Suprapubic skin (tissue), 4 donors: Measurements from ENCODE around the gene DRC7. TPM values are rescaled to one million over a fixed set of nuclear protein-coding genes. Genes with fewer than 3 reads are reported as not detected.
"Not testable (repeated sequence)": the region's sequence is repeated elsewhere in the genome, so short reads cannot be mapped to it uniquely, and the experiment has no call there.

Experiments
- DNase-seq, 2 donors: peaks; one replicate each; pipeline ENCODE4 v3.0.0-alpha.2; 2019; ENCODE audit warnings: low spot score in 2 of 2
- H3K27ac ChIP-seq: fragments of 200-600 bp; sonication (generic); one replicate; pipeline ENCODE4 v1.5.1; 2019
- H3K27me3 ChIP-seq: fragments of 200-600 bp; sonication (generic); one replicate; pipeline ENCODE4 v1.5.1; 2019
- H3K36me3 ChIP-seq: fragments of 200-600 bp; sonication (generic); one replicate; pipeline ENCODE4 v1.5.1; 2019
- H3K4me1 ChIP-seq: fragments of 200-600 bp; sonication (generic); one replicate; pipeline ENCODE4 v1.5.1; 2019
- H3K4me3 ChIP-seq: fragments of 200-600 bp; sonication (generic); one replicate; pipeline ENCODE4 v1.5.1; 2019; ENCODE audit warnings: mild to moderate bottlenecking
- H3K9me3 ChIP-seq: fragments of 200-600 bp; sonication (generic); one replicate; pipeline ENCODE4 v1.5.1; 2019
- EP300 ChIP-seq: sonication (generic); formaldehyde crosslinking; IDR thresholded peaks from one replicate; pipeline ENCODE4 v1.6.1; 2017; ENCODE audit warnings: antibody characterized with exemption
- POLR2A ChIP-seq, 2 donors: fragments of 450-650 bp; IDR thresholded peaks; one replicate each; pipeline ENCODE4 v1.6.1; 2017; ENCODE audit warnings: antibody characterized with exemption in 2 of 2, mild to moderate bottlenecking in 2 of 2, moderate library complexity in 2 of 2
- POLR2AphosphoS5 ChIP-seq, 3 donors: sonication (generic); formaldehyde crosslinking; IDR thresholded peaks; one replicate each; pipeline ENCODE4 v1.6.1; 2017; ENCODE audit warnings: antibody characterized with exemption in 3 of 3
- WGBS: methylation state at CpG from one replicate; pipeline ENCODE4 v1.1.5; 2018; 5-methylcytosine and 5-hydroxymethylcytosine counted together
- total RNA-seq, 4 donors: library from RNA; depleted of rRNA; stranded (reverse); fragments of >200 nt; gene quantifications; one replicate each; pipeline ENCODE4 v1.1.0, GENCODE V29; 2016
- TF ChIP-seq, protein P1 (sequence below), 2 donors: fragments of 200-600 bp in 1 of 2; fragments of 450-650 bp in 1 of 2; sonication (generic) in 1 of 2; IDR thresholded peaks; one replicate each; pipeline ENCODE4 v1.5.1; 2016 to 2019; ENCODE audit warnings: antibody characterized with exemption in 2 of 2, mild to moderate bottlenecking in 1 of 2, moderate library complexity in 1 of 2

Gene DRC7
- total RNA-seq, 4 donors from 2014 or later, result not detected

GRCh38 chr16:57743458-57743857, 48.9 kb downstream of the DRC7 start:
- peaks cover 25% of the 10 kb centered on the region for H3K36me3 ChIP-seq
- DNase-seq, result no peak
- WGBS, result 87% methylated on average over 8 of the region's 10 CpGs
- TF ChIP-seq, protein P1, sequence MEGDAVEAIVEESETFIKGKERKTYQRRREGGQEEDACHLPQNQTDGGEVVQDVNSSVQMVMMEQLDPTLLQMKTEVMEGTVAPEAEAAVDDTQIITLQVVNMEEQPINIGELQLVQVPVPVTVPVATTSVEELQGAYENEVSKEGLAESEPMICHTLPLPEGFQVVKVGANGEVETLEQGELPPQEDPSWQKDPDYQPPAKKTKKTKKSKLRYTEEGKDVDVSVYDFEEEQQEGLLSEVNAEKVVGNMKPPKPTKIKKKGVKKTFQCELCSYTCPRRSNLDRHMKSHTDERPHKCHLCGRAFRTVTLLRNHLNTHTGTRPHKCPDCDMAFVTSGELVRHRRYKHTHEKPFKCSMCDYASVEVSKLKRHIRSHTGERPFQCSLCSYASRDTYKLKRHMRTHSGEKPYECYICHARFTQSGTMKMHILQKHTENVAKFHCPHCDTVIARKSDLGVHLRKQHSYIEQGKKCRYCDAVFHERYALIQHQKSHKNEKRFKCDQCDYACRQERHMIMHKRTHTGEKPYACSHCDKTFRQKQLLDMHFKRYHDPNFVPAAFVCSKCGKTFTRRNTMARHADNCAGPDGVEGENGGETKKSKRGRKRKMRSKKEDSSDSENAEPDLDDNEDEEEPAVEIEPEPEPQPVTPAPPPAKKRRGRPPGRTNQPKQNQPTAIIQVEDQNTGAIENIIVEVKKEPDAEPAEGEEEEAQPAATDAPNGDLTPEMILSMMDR (IDR thresholded peaks at IDR 0.05), result no peak
- no peak for TF ChIP-seq POLR2A (IDR thresholded peaks at IDR 0.05)
- no peak for TF ChIP-seq EP300
- no peak for TF ChIP-seq POLR2AphosphoS5 (IDR thresholded peaks at IDR 0.05)
- peaks cover 43% of the 10 kb centered on the region for H3K4me1 ChIP-seq
- no peak overlapping the region for H3K4me3 ChIP-seq
- H3K27me3 ChIP-seq, result no peaks in the 10 kb centered on the region
- no peak overlapping the region for H3K27ac ChIP-seq
- no peaks in the 10 kb centered on the region for H3K9me3 ChIP-seq

DNA sequence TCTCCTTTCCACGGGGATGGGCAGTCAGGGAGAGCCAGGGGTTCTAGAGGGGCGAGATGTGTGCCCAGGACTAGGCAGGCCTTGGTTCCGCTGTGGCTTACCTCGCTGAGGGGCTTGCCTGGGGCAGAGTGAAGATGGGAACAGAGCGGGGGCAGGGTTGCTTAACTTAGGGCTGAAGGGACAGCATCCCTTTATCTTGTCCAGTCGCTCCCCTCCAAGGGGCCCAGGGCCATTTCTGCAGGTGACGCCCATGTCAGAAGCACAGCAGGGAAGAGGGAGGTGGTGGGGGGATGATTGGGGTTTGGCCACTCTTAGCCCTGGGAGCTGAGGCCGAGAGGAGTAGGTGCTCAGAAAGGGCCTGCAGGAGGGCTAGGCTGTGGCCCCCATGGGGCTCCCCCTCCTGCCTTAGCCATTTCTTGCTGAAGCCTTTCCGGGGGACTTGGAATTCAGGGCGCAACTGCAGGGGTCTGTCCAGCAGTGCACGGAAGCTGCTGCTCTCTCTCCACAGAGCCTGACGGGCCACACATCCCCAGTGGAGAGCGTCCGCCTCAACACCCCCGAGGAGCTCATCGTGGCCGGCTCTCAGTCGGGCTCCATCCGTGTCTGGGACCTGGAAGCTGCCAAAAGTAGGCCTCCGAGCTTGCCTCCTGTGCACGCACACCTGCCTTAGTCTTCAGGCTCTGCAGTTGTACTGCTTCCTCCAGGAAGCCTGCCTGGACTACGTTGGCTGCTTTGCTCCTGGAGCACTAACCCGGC, 49.5 kb downstream of the DRC7 start:
- no peak overlapping the region for H3K27ac ChIP-seq
- H3K4me3 ChIP-seq, result no peak overlapping the region
- peaks cover 41% of the 10 kb centered on the region for H3K4me1 ChIP-seq
- H3K36me3 ChIP-seq, result peaks cover 25% of the 10 kb centered on the region
- 97% methylated on average over 11 of the region's 23 CpGs for WGBS
- TF ChIP-seq, protein P1 (IDR thresholded peaks at IDR 0.05), result no peak
- no peak for TF ChIP-seq POLR2AphosphoS5 (IDR thresholded peaks at IDR 0.05)
- no peak for TF ChIP-seq POLR2A (IDR thresholded peaks at IDR 0.05)
- TF ChIP-seq EP300, result no peak
- no peaks in the 10 kb centered on the region for H3K27me3 ChIP-seq
- DNase-seq, result no peak
- H3K9me3 ChIP-seq, result no peaks in the 10 kb centered on the region

- 87% methylated on average over 5 of the region's 7 CpGs for WGBS
- H3K27me3 ChIP-seq, result no peaks in the 10 kb centered on the region
These were observed 50.0 kb downstream of the DRC7 start for GRCh38 chr16:57744642-57744903.

GRCh38 chr16:57745768-57746167, 51.2 kb downstream of the DRC7 start:
- 97% methylated on average over 3 of the region's 3 CpGs for WGBS

More at GRCh38 chr16:57744642-57744903, 50.0 kb downstream of the DRC7 start:
- TF ChIP-seq POLR2A (IDR thresholded peaks at IDR 0.05) (no peak), EP300 (no peak), POLR2AphosphoS5 (IDR thresholded peaks at IDR 0.05) (no peak)
- TF ChIP-seq, protein P1 (IDR thresholded peaks at IDR 0.05), result no peak
- Histone ChIP-seq H3K9me3 (no peaks in the 10 kb centered on the region), H3K4me1 (peaks cover 36% of the 10 kb centered on the region), H3K4me3 (no peak overlapping the region), H3K36me3 (peaks cover 25% of the 10 kb centered on the region), H3K27ac (no peak overlapping the region)
- no peak for DNase-seq

DNA sequence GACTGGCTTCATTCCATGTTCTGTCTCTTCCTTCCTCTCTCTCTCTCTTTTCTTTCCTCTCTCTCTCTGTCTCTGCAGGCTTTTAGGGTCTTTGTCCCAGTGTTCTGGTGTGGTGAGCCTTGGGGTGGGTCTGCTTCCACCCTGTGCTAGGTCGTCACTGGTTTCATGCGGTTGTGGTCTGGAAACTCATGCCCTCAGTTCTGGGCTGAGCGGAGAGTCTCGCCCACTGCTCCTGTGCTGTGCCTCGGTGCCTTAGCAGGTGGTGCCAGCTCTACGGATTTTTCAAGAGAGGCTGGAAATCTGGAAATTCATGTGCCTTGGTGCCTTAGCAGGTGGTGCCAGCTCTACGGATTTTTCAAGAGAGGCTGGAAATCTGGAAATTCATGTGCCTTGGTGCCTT, 51.7 kb downstream of the DRC7 start:
- Histone ChIP-seq H3K4me1 (peaks cover 19% of the 10 kb centered on the region), H3K36me3 (peaks cover 33% of the 10 kb centered on the region)
- not testable (repeated sequence) for DNase-seq, H3K27ac ChIP-seq, H3K27me3 ChIP-seq, H3K4me3 ChIP-seq, H3K9me3 ChIP-seq
- 94% methylated on average over 7 of the region's 7 CpGs for WGBS

More at GRCh38 chr16:57745768-57746167, 51.2 kb downstream of the DRC7 start:
- Histone ChIP-seq H3K27me3 (no peaks in the 10 kb centered on the region), H3K36me3 (peaks cover 27% of the 10 kb centered on the region), H3K4me3 (no peak overlapping the region), H3K4me1 (peaks cover 24% of the 10 kb centered on the region), H3K9me3 (no peaks in the 10 kb centered on the region), H3K27ac (no peak overlapping the region)
- TF ChIP-seq, protein P1 (IDR thresholded peaks at IDR 0.05), result no peak
- TF ChIP-seq POLR2A (IDR thresholded peaks at IDR 0.05), result no peak
- no peak for TF ChIP-seq POLR2AphosphoS5 (IDR thresholded peaks at IDR 0.05)
- no peak for TF ChIP-seq EP300
- DNase-seq, result no peak

DNA sequence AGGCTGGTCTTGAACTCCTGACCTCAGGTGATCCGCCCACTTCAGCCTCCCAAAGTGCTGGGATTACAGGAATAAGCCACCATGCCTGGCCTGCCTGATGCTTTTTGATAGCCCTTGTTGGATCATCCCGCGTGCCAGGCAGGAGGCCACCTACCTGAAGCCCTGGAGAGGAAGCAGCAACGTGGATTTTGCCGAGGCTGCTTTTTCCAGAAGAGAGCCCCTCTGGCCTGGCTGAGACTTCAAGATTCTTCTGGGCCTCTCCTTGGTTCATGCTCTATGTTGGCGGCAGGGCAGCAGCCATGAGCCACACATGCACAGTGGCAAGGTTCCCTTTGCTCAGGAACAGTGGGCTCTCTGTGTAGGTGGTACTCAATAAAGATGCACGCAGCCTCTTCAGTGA, 52.5 kb downstream of the DRC7 start:
- DNase-seq, result no peak
- WGBS, result 96% methylated on average over 5 of the region's 7 CpGs
- Histone ChIP-seq H3K9me3 (no peaks in the 10 kb centered on the region), H3K4me1 (peaks cover 11% of the 10 kb centered on the region), H3K27ac (no peak overlapping the region), H3K4me3 (no peak overlapping the region), H3K27me3 (no peaks in the 10 kb centered on the region), H3K36me3 (peaks cover 40% of the 10 kb centered on the region)
- TF ChIP-seq POLR2AphosphoS5 (IDR thresholded peaks at IDR 0.05) (no peak), EP300 (no peak), POLR2A (IDR thresholded peaks at IDR 0.05) (no peak)
- TF ChIP-seq, protein P1 (IDR thresholded peaks at IDR 0.05), result no peak
